ENCODE results near the gene MFAP4.

DNA sequence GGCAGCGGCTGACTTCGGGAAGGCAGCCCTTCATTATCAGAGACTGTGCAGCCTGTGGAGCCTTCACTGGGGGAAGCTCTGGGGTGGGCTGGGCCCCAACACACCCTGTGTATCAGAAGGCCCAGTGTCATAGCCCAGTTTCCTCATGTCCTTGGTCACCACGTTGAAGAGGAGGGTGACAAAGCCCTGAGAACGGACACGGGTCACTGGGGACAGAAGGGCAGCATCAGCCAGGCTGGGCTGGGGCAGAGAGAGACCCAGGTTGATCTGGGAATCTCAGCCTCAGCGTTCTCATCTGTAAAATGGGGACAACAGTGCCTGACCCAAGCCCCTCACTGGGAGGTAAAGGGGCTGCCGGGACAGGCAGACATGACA is 43.7 kb downstream of the MFAP4 start:
- TF ChIP-seq POLR2AphosphoS5 (IDR thresholded peaks at IDR 0.05; ENCODE audit: borderline replicate concordance, low read depth, low read length): no peak
- no peak for TF ChIP-seq EZH2 (IDR thresholded peaks at IDR 0.05)
- TF ChIP-seq FOXP2 (optimal IDR thresholded peaks at IDR 0.05; ENCODE audit: control extremely low read depth, extremely low read length, insufficient read depth): no peak
